Measurements from ENCODE around the gene CTNNA3. TPM values are rescaled to one million over a fixed set of nuclear protein-coding genes. Genes with fewer than 3 reads are reported as not detected.
"Not testable (repeated sequence)": the region's sequence is repeated elsewhere in the genome, so short reads cannot be mapped to it uniquely, and the experiment has no call there.

CTNNA3 gene
- total RNA-seq, 4 donors from 2014 or later, result 0.68 to 75.2 (median 1.4) TPM

DNA sequence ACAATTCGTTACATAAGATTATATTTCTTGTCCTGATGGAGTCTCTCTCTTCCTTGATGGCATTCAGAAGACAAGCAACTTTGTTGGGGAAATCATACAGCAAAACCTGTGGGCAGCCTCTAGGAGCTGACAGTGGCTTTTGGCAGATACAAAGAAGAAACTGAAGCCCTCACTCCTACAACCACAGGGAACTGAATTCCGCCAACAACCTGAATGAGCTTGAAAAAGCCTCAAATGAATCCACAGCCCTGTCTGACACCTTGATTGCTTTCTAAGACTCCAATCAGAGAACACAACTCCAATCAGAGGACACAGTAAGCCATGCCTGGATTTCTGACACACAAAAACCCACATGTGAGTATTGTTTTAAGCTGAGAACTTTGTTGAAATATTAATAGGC, 1346.9 kb downstream of the CTNNA3 start:
- in situ Hi-C loops (cut with MboI; ENCODE audit: low pct_ligation_motif_present in 1 of 4, low pct_unique_long_range_greater_than_20kb in 1 of 4, low sequenced_read_pairs in 3 of 4) (no loop called here), intact Hi-C loops (cut with DNase I; ENCODE audit: low total_unique reads) (no loop called here)
- H3K4me1 ChIP-seq, result no peaks in the 10 kb centered on the region
- no peaks in the 10 kb centered on the region for H3K36me3 ChIP-seq
- no peak for TF ChIP-seq EP300 (IDR thresholded peaks at IDR 0.05; ENCODE audit: low read depth)
- TF ChIP-seq POLR2A (IDR thresholded peaks at IDR 0.05), result no peak
- TF ChIP-seq CTCF (IDR thresholded peaks at IDR 0.05), result no peak
- no peak for TF ChIP-seq POLR2AphosphoS5 (IDR thresholded peaks at IDR 0.05)
- H3K4me3 ChIP-seq, result no peak overlapping the region
- no peak overlapping the region for H3K27ac ChIP-seq
- 89 to 90% methylated on average over 1 to 2 of the region's 2 CpGs for WGBS, 2 donors (ENCODE audit: low coverage in 1 of 2)
- no peak for DNase-seq
- H3K9me3 ChIP-seq, result no peaks in the 10 kb centered on the region
- no peaks in the 10 kb centered on the region for H3K27me3 ChIP-seq

DNA sequence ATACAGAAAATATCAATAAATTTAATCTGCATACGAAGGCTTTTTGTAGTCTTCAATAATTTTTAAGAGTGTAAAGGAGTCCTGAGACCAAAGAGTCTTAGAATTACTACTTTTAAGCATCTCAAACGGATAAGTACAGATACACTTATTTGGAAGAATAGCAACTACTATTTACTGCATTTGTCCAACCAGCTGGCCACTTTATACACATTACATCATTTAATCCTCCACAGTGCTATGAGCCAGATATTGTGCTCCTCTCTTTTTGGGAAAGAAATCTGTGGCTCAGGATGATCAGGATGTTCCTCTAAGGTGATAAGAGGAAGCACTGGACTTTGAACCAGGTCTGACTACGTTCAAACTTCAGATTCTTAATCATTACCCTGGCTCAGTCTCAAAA, 1358.8 kb downstream of the CTNNA3 start:
- no peaks in the 10 kb centered on the region for H3K27me3 ChIP-seq
- WGBS, 2 donors (ENCODE audit: low coverage in 1 of 2), result 44% methylated on average over 3 of the region's 3 CpGs
- DNase-seq, result no peak
- no peak overlapping the region for H3K4me3 ChIP-seq
- in situ Hi-C loops (cut with MboI; ENCODE audit: low pct_ligation_motif_present in 1 of 4, low pct_unique_long_range_greater_than_20kb in 1 of 4, low sequenced_read_pairs in 3 of 4) (no loop called here), intact Hi-C loops (cut with DNase I; ENCODE audit: low total_unique reads) (loop anchor here (10.0 kb wide), 1 partner anchor 312 kb away; no protein-coding TSS in a partner anchor)
- H3K36me3 ChIP-seq, result no peaks in the 10 kb centered on the region
- no peaks in the 10 kb centered on the region for H3K4me1 ChIP-seq
- no peak overlapping the region for H3K27ac ChIP-seq
- no peak for TF ChIP-seq POLR2AphosphoS5 (IDR thresholded peaks at IDR 0.05)
- peaks cover 0 to 4% of the 10 kb centered on the region in 2 donors for H3K9me3 ChIP-seq

DNA sequence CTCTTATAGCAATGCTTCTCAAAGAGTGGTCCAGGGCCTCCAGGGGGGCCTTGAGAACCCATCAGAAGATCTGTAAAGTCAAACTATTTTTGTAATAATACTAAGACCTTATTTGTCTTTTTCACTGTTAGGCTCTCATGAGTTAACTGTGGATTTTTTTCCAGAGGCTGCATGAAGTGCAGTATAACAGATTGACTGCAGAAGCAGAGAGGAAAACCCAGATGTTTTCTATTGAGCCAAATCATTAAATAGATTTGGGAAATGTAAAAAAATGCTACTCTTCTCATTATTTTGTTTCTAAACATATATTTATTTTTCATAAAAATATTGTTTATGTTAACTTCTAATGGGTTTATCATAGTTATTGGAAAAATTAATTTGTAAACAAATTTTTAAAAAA, 1359.2 kb downstream of the CTNNA3 start:
- H3K9me3 ChIP-seq, result peaks cover 0 to 4% of the 10 kb centered on the region in 2 donors
- in situ Hi-C loops (cut with MboI; ENCODE audit: low pct_ligation_motif_present in 1 of 4, low pct_unique_long_range_greater_than_20kb in 1 of 4, low sequenced_read_pairs in 3 of 4) (no loop called here), intact Hi-C loops (cut with DNase I; ENCODE audit: low total_unique reads) (loop anchor here (10.0 kb wide), 1 partner anchor 312 kb away; no protein-coding TSS in a partner anchor)
- no peaks in the 10 kb centered on the region for H3K4me1 ChIP-seq
- no peaks in the 10 kb centered on the region for H3K36me3 ChIP-seq
- H3K27ac ChIP-seq, result no peak overlapping the region
- DNase-seq, result no peak
- no peak for TF ChIP-seq CTCF (IDR thresholded peaks at IDR 0.05)
- no peak for TF ChIP-seq POLR2A (IDR thresholded peaks at IDR 0.05)
- no peak for TF ChIP-seq EP300 (IDR thresholded peaks at IDR 0.05; ENCODE audit: low read depth)
- TF ChIP-seq POLR2AphosphoS5 (IDR thresholded peaks at IDR 0.05), result no peak
- H3K27me3 ChIP-seq, result no peaks in the 10 kb centered on the region
- no peak overlapping the region for H3K4me3 ChIP-seq

- intact Hi-C loops (cut with DNase I; ENCODE audit: low total_unique reads), result loop anchor here (10.0 kb wide), 1 partner anchor 311 kb away; no protein-coding TSS in a partner anchor
- H3K9me3 ChIP-seq; in situ Hi-C loops (cut with MboI; ENCODE audit: low pct_ligation_motif_present in 1 of 4, low pct_unique_long_range_greater_than_20kb in 1 of 4, low sequenced_read_pairs in 3 of 4); DNase-seq; H3K4me3 ChIP-seq; H3K4me1 ChIP-seq; H3K36me3 ChIP-seq; H3K27me3 ChIP-seq; H3K27ac ChIP-seq: not testable (repeated sequence)
- 91% methylated on average over 8 of the region's 8 CpGs; no CpG with 5 or more reads in 1 of the 2 donors for WGBS, 2 donors (ENCODE audit: low coverage in 1 of 2)
Measured at GRCh38 chr10:66335753-66336152, 1360.2 kb downstream of the CTNNA3 start.

DNA sequence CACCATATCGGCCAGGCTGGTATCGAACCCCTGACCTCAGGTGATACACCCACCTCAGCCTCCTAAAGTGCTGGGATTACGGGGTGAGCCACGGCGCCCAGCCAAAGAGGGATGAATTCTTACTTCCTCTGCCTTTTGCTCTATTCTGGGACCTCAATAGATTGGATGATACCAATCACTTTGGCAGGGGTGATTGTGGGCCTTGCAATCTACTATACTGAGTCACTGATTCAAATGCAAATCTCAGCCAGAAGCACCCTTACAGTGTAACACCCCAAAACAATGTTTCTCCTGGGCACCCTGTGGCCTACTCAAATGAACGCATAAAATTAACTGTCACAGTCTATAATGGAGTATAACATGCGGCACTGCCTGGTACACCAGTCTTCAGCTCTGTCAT, 1366.8 kb downstream of the CTNNA3 start:
- TF ChIP-seq POLR2A (IDR thresholded peaks at IDR 0.05), result no peak
- TF ChIP-seq POLR2AphosphoS5 (IDR thresholded peaks at IDR 0.05), result no peak
- no peak for TF ChIP-seq CTCF (IDR thresholded peaks at IDR 0.05)
- no peak for TF ChIP-seq EP300 (IDR thresholded peaks at IDR 0.05; ENCODE audit: low read depth)
- DNase-seq, result no peak
- no peak overlapping the region for H3K27ac ChIP-seq
- WGBS, 2 donors (ENCODE audit: low coverage in 1 of 2), result 90 to 94% methylated on average over 7 of the region's 7 CpGs
- no peaks in the 10 kb centered on the region for H3K36me3 ChIP-seq
- in situ Hi-C loops (cut with MboI; ENCODE audit: low pct_ligation_motif_present in 1 of 4, low pct_unique_long_range_greater_than_20kb in 1 of 4, low sequenced_read_pairs in 3 of 4) (no loop called here), intact Hi-C loops (cut with DNase I; ENCODE audit: low total_unique reads) (no loop called here)
- H3K27me3 ChIP-seq, result no peaks in the 10 kb centered on the region
- no peak overlapping the region for H3K4me3 ChIP-seq
- no peaks in the 10 kb centered on the region for H3K9me3 ChIP-seq
- H3K4me1 ChIP-seq, result no peaks in the 10 kb centered on the region
